ENCODE data around the gene ECHS1.

DNA sequence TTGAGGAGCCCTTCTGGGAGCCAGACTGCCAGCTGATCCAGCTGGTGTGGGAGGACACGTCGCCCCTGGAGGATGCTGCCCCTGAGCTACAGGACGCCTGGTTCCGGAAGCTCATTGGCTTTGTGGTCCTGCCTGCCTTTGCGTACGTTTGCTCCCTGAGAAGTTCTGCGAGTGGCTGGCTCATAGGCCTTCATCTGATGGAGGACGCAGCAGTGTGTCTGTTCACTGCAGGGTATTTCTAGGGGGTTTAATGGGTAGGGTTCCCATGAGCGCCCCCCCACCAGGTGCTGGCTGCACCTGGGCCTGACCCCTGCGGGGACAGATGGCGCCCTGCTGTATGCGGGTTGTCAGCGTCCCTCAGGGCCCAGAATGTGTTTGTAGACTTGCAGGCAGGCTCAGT lies 10.9 kb upstream of the ECHS1 start:
- TF ChIP-seq CTCF (IDR thresholded peaks at IDR 0.05; ENCODE audit: extremely low read depth in 1 of 2, insufficient read depth in 1 of 2, low read depth in 1 of 2, low read length in 2 of 2) (no peak), POLR2A (IDR thresholded peaks at IDR 0.05; ENCODE audit: low read depth, low read length) (no peak), MYC (IDR thresholded peaks at IDR 0.05; ENCODE audit: low read depth, low read length) (no peak), EZH2 (IDR thresholded peaks at IDR 0.05; ENCODE audit: borderline replicate concordance, low read depth, low read length, severe bottlenecking) (no peak), POLR2AphosphoS5 (IDR thresholded peaks at IDR 0.05; ENCODE audit: insufficient read depth, low read depth, low read length) (no peak)

Measured in endothelial cell of umbilical vein (primary cell).